ENCODE results near the gene B4GAT1. TPM values are rescaled to one million over a fixed set of nuclear protein-coding genes. Genes with fewer than 3 reads are reported as not detected.

Gene B4GAT1
- total RNA-seq, 1 experiment from 2014 or later, result 41.1 TPM

DNA sequence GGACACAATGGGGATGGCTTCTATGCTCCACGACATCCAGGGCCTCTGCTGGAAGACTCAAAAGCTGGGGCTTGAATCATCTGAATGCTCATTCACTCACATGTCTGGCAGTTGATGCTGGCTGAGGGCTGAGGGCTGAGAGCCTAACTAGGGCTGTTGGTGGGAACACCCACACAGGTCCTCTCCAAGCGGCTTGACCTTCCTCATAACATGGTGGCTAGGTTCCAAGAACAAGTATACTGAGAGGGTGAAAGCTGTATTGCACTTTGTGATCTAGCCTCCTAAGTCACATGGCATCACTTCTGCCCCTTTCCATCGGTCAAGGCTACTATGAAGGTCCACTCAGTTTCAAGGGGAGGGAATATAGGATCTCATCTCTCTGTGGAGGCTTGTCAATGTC is 48.2 kb downstream of the B4GAT1 start:
- Histone ChIP-seq H3K4me2 (ENCODE audit: low read length) (no peak overlapping the region), H2AFZ (ENCODE audit: low read length) (no peak overlapping the region), H3K9me3 (ENCODE audit: low read length) (no peaks in the 10 kb centered on the region), H3K9me2 (replicated peaks; ENCODE audit: low read length) (no peaks in the 10 kb centered on the region), H3K27me3 (ENCODE audit: low read length) (no peaks in the 10 kb centered on the region), H3F3A (ENCODE audit: low read length, unreplicated experiment) (no peaks in the 10 kb centered on the region), H3K36me3 (ENCODE audit: low read depth, low read length) (no peaks in the 10 kb centered on the region), H3K4me3 (ENCODE audit: low read length) (no peak overlapping the region), H3K27ac (ENCODE audit: low read length) (no peak overlapping the region), H4K20me1 (ENCODE audit: low read length) (no peaks in the 10 kb centered on the region), H3K79me2 (ENCODE audit: low read length) (no peaks in the 10 kb centered on the region), H3K9ac (ENCODE audit: low read length) (no peak overlapping the region), H3K4me1 (ENCODE audit: insufficient read depth, low read length) (no peaks in the 10 kb centered on the region)
- DNase-seq (no peak), ATAC-seq (no peak)
- no peak for TF ChIP-seq EZH2 (IDR thresholded peaks at IDR 0.05; ENCODE audit: low read length, unreplicated experiment)
- TF ChIP-seq, protein P1, sequence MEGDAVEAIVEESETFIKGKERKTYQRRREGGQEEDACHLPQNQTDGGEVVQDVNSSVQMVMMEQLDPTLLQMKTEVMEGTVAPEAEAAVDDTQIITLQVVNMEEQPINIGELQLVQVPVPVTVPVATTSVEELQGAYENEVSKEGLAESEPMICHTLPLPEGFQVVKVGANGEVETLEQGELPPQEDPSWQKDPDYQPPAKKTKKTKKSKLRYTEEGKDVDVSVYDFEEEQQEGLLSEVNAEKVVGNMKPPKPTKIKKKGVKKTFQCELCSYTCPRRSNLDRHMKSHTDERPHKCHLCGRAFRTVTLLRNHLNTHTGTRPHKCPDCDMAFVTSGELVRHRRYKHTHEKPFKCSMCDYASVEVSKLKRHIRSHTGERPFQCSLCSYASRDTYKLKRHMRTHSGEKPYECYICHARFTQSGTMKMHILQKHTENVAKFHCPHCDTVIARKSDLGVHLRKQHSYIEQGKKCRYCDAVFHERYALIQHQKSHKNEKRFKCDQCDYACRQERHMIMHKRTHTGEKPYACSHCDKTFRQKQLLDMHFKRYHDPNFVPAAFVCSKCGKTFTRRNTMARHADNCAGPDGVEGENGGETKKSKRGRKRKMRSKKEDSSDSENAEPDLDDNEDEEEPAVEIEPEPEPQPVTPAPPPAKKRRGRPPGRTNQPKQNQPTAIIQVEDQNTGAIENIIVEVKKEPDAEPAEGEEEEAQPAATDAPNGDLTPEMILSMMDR (conservative IDR thresholded peaks at IDR 0.05; ENCODE audit: low read depth, low read length), result no peak
- no peak for TF ChIP-seq EZH2phosphoT487 (IDR thresholded peaks at IDR 0.05; ENCODE audit: borderline replicate concordance, low read length)
- BruUV-seq (replicated peaks), result no TSS peak
- intact Hi-C loops (cut with micrococcal nuclease), result no loop called here
- POLR2A ChIA-PET (ENCODE audit: unreplicated experiment), result no interaction called here
- CTCF ChIA-PET, result no interaction called here

GRCh38 chr11:66297610-66298009 is 49.8 kb downstream of the B4GAT1 start:
- POLR2A ChIA-PET (ENCODE audit: unreplicated experiment), result no interaction called here
- TF ChIP-seq EZH2 (IDR thresholded peaks at IDR 0.05; ENCODE audit: low read length, unreplicated experiment) (no peak), EZH2phosphoT487 (IDR thresholded peaks at IDR 0.05; ENCODE audit: borderline replicate concordance, low read length) (no peak)
- TF ChIP-seq, protein P1 (conservative IDR thresholded peaks at IDR 0.05; ENCODE audit: low read depth, low read length), result no peak
- peaks cover 4% of the 10 kb centered on the region; the same call in 1 of the 2 replicates for H3K27me3 ChIP-seq (ENCODE audit: low read length)

More at GRCh38 chr11:66297610-66298009, 49.8 kb downstream of the B4GAT1 start:
- no peaks in the 10 kb centered on the region for H3K4me1 ChIP-seq (ENCODE audit: insufficient read depth, low read length)
- H3K9ac ChIP-seq (ENCODE audit: low read length), result no peak overlapping the region
- H3K4me3 ChIP-seq (ENCODE audit: low read length), result no peak overlapping the region
- H3K9me3 ChIP-seq (ENCODE audit: low read length), result no peaks in the 10 kb centered on the region
- no peaks in the 10 kb centered on the region for H4K20me1 ChIP-seq (ENCODE audit: low read length)
- no peaks in the 10 kb centered on the region for H3K36me3 ChIP-seq (ENCODE audit: low read depth, low read length)
- H3F3A ChIP-seq (ENCODE audit: low read length, unreplicated experiment), result no peaks in the 10 kb centered on the region
- CTCF ChIA-PET, result no interaction called here
- no peak for DNase-seq
- intact Hi-C loops (cut with micrococcal nuclease), result no loop called here
- H2AFZ ChIP-seq (ENCODE audit: low read length), result no peak overlapping the region
- no peak for ATAC-seq
- no peaks in the 10 kb centered on the region for H3K79me2 ChIP-seq (ENCODE audit: low read length)
- no peak overlapping the region for H3K4me2 ChIP-seq (ENCODE audit: low read length)
- no peak overlapping the region for H3K27ac ChIP-seq (ENCODE audit: low read length)
- BruUV-seq (replicated peaks), result no TSS peak
- H3K9me2 ChIP-seq (replicated peaks; ENCODE audit: low read length), result no peaks in the 10 kb centered on the region

Other genes starting within 250 kb of the B4GAT1 start
- gene KLC2, start 89.9 kb downstream of the B4GAT1 start, total RNA-seq (2014; rRNA removed), result 32.1 and 51.5 TPM in 2 replicates
- 355 and 380 TPM in 2 replicates for gene RAB1B, start 79.0 kb downstream of the B4GAT1 start, total RNA-seq (2014; rRNA removed)
- 2.2 and 5.2 TPM in 2 replicates for gene CNIH2, start 69.5 kb downstream of the B4GAT1 start, total RNA-seq (2014; rRNA removed)
- 196 and 236 TPM in 2 replicates for gene YIF1A, start 58.5 kb downstream of the B4GAT1 start, total RNA-seq (2014; rRNA removed)
- gene TMEM151A, start 55.7 kb downstream of the B4GAT1 start, total RNA-seq (2014; rRNA removed), result not detected in 2 replicates
- gene CD248, start 30.6 kb downstream of the B4GAT1 start, total RNA-seq (2014; rRNA removed), result not detected in 2 replicates
- gene RIN1, start 11.2 kb downstream of the B4GAT1 start, total RNA-seq (2014; rRNA removed), result 41.2 and 71.8 TPM in 2 replicates
- 123 and 176 TPM in 2 replicates for gene BRMS1, start 2.5 kb downstream of the B4GAT1 start, total RNA-seq (2014; rRNA removed)
- 25.5 and 27.8 TPM in 2 replicates for gene SLC29A2, start 24.1 kb upstream of the B4GAT1 start, total RNA-seq (2014; rRNA removed)
- not detected in 2 replicates for gene NPAS4, start 73.4 kb upstream of the B4GAT1 start, total RNA-seq (2014; rRNA removed)
- 214 and 321 TPM in 2 replicates for gene MRPL11, start 91.2 kb upstream of the B4GAT1 start, total RNA-seq (2014; rRNA removed)
- gene PELI3, start 119.3 kb upstream of the B4GAT1 start, total RNA-seq (2014; rRNA removed), result 22.9 and 35.2 TPM in 2 replicates
- gene DPP3, start 132.8 kb upstream of the B4GAT1 start, total RNA-seq (2014; rRNA removed), result 135 and 165 TPM in 2 replicates
- 24.4 and 28.4 TPM in 2 replicates for gene BBS1, start 163.0 kb upstream of the B4GAT1 start, total RNA-seq (2014; rRNA removed)
- gene ZDHHC24, start 198.4 kb upstream of the B4GAT1 start, total RNA-seq (2014; rRNA removed), result 15.1 and 19.7 TPM in 2 replicates
- not detected in 2 replicates for gene ACTN3, start 199.3 kb upstream of the B4GAT1 start, total RNA-seq (2014; rRNA removed)
- 9.4 and 11.8 TPM in 2 replicates for gene CTSF, start 221.0 kb upstream of the B4GAT1 start, total RNA-seq (2014; rRNA removed)
- gene CCDC87, start 245.4 kb upstream of the B4GAT1 start, total RNA-seq (2014; rRNA removed), result 0.69 TPM in 1 of 2 replicates, not detected in the other
- 43.8 and 56.8 TPM in 2 replicates for gene CCS, start 245.6 kb upstream of the B4GAT1 start, total RNA-seq (2014; rRNA removed)